ENCODE data around the gene MRGPRX3.

Gene MRGPRX3

GRCh38 chr11:18132341-18132740 is at the start of gene MRGPRX3:
Gene MRGPRX3 (plus strand): TSS chr11:18132571. CDS start chr11:18137203, 4,632 bp downstream.
- Histone ChIP-seq H2AFZ (no peak within 1 kb of the TSS), H3K9ac (no peak within 1 kb of the TSS), H3K36me3 (ENCODE audit: control insufficient read depth, insufficient read depth, low read length) (no peaks in the 10 kb centered on the region), H3K27ac (no peak within 1 kb of the TSS), H3K4me2 (ENCODE audit: low read length) (no peak within 1 kb of the TSS), H3K4me1 (no peaks in the 10 kb centered on the region), H3K79me2 (no peaks in the 10 kb centered on the region), H3K4me3 (ENCODE audit: low read depth, low read length) (no peak within 1 kb of the TSS), H3K27me3 (ENCODE audit: control insufficient read depth, insufficient read depth, low read length) (no peaks in the 10 kb centered on the region), H3K9me3 (ENCODE audit: control insufficient read depth, low read length) (no peaks in the 10 kb centered on the region)
- TF ChIP-seq CTCF (IDR thresholded peaks at IDR 0.05): no peak

GRCh38 chr11:18088366-18088765 is 44.0 kb upstream of the MRGPRX3 start:
- no peak overlapping the region for H3K9ac ChIP-seq
- no peak overlapping the region for H3K27ac ChIP-seq
- no peaks in the 10 kb centered on the region for H3K36me3 ChIP-seq (ENCODE audit: control insufficient read depth, insufficient read depth, low read length)
- H3K9me3 ChIP-seq (ENCODE audit: control insufficient read depth, low read length): no peaks in the 10 kb centered on the region
- no peak overlapping the region for H3K4me3 ChIP-seq (ENCODE audit: low read depth, low read length)
- no peak overlapping the region for H3K4me2 ChIP-seq (ENCODE audit: low read length)
- H2AFZ ChIP-seq: no peak overlapping the region
- no peaks in the 10 kb centered on the region for H3K4me1 ChIP-seq
- no peaks in the 10 kb centered on the region for H3K27me3 ChIP-seq (ENCODE audit: control insufficient read depth, insufficient read depth, low read length)
- H3K79me2 ChIP-seq: no peaks in the 10 kb centered on the region
- TF ChIP-seq CTCF (IDR thresholded peaks at IDR 0.05): no peak

- Histone ChIP-seq H3K4me3 (ENCODE audit: low read depth, low read length) (no peak overlapping the region), H3K4me1 (no peaks in the 10 kb centered on the region), H3K36me3 (ENCODE audit: control insufficient read depth, insufficient read depth, low read length) (no peaks in the 10 kb centered on the region), H3K9ac (no peak overlapping the region), H2AFZ (no peak overlapping the region), H3K27ac (no peak overlapping the region), H3K27me3 (ENCODE audit: control insufficient read depth, insufficient read depth, low read length) (no peaks in the 10 kb centered on the region), H3K9me3 (ENCODE audit: control insufficient read depth, low read length) (no peaks in the 10 kb centered on the region), H3K4me2 (ENCODE audit: low read length) (no peak overlapping the region), H3K79me2 (no peaks in the 10 kb centered on the region)
- no peak for TF ChIP-seq CTCF (IDR thresholded peaks at IDR 0.05)
Measured at GRCh38 chr11:18088966-18089365, 43.4 kb upstream of the MRGPRX3 start.

- H3K4me3 ChIP-seq (ENCODE audit: low read depth, low read length): no peak overlapping the region
- no peaks in the 10 kb centered on the region for H3K79me2 ChIP-seq
- H2AFZ ChIP-seq: no peak overlapping the region
- no peak overlapping the region for H3K4me2 ChIP-seq (ENCODE audit: low read length)
- H3K27me3 ChIP-seq (ENCODE audit: control insufficient read depth, insufficient read depth, low read length): no peaks in the 10 kb centered on the region
- no peak for TF ChIP-seq CTCF (IDR thresholded peaks at IDR 0.05)
- no peaks in the 10 kb centered on the region for H3K36me3 ChIP-seq (ENCODE audit: control insufficient read depth, insufficient read depth, low read length)
- H3K27ac ChIP-seq: no peak overlapping the region
- H3K4me1 ChIP-seq: no peaks in the 10 kb centered on the region
- no peaks in the 10 kb centered on the region for H3K9me3 ChIP-seq (ENCODE audit: control insufficient read depth, low read length)
- H3K9ac ChIP-seq: no peak overlapping the region
Measured at GRCh38 chr11:18091731-18092130, 40.6 kb upstream of the MRGPRX3 start.

GRCh38 chr11:18093959-18094358 is 38.4 kb upstream of the MRGPRX3 start:
- H3K4me2 ChIP-seq (ENCODE audit: low read length): no peak overlapping the region
- TF ChIP-seq CTCF (IDR thresholded peaks at IDR 0.05): no peak
- no peak overlapping the region for H2AFZ ChIP-seq
- no peak overlapping the region for H3K27ac ChIP-seq
- no peak overlapping the region for H3K9ac ChIP-seq
- no peaks in the 10 kb centered on the region for H3K79me2 ChIP-seq
- H3K36me3 ChIP-seq (ENCODE audit: control insufficient read depth, insufficient read depth, low read length): no peaks in the 10 kb centered on the region
- H3K4me3 ChIP-seq (ENCODE audit: low read depth, low read length): no peak overlapping the region
- H3K27me3 ChIP-seq (ENCODE audit: control insufficient read depth, insufficient read depth, low read length): no peaks in the 10 kb centered on the region
- H3K4me1 ChIP-seq: no peaks in the 10 kb centered on the region
- H3K9me3 ChIP-seq (ENCODE audit: control insufficient read depth, low read length): no peaks in the 10 kb centered on the region
